Cardiac septum (tissue), 1 donor: ENCODE data around the gene PKN1. TPM values are rescaled to one million over a fixed set of nuclear protein-coding genes. Genes with fewer than 3 reads are reported as not detected.

ENCODE experiments used
- DNase-seq: peaks from one replicate; pipeline ENCODE4 v3.0.0-alpha.2; 2020; ENCODE audit warnings: low spot score
- intact Hi-C: fragments of 100-400 bp; cut with DNase I; formaldehyde crosslinking; loops from one replicate; pipeline ENCODE4 v1.14.0; 2022
- total RNA-seq: library from RNA; stranded (reverse); fragmentation: NEBNext Ultra II Directional; extraction: Animal tissue kit (Norgen Biotek cat#: 25700); gene quantifications from one replicate; pipeline ENCODE4 v1.2.1, GENCODE V29; 2021
- donor health status: DM: no; HTN: no; CAD: no.

Gene PKN1
- total RNA-seq, 1 donor from 2014 or later, result 136 TPM

DNA sequence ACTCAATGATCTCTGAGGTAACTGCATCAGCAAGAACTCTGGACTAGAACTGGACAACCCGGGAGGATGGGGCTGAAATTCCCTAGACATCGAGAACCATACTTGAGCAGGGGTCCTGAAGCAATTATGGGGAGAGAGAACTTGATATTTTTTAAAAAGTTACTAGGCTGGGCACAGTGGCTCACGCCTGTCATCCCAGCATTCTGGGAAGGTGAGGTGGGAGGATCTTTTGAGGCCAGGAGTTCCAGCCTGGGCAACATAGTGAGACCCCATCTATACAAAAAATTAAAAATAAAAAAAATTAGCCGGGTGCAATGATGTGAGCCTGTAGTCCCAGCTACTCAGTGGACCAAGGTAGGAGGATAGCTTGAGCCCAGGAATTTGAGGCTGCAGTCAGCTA is 87.4 kb downstream of the PKN1 start:
- intact Hi-C loops, result no loop called here

More for the DNA sequence above, 87.4 kb downstream of the PKN1 start:
- DNase-seq, result no peak

Other genes with a start within 250 kb of the PKN1 start
- gene ADGRL1, start 227.1 kb upstream of the PKN1 start, total RNA-seq, result 7.9 TPM
- 36.4 TPM for gene ADGRE5, start 51.9 kb upstream of the PKN1 start, total RNA-seq
- 26.7 TPM for gene DDX39A, start 14.0 kb upstream of the PKN1 start, total RNA-seq
- not detected for gene PTGER1, start 42.0 kb downstream of the PKN1 start, total RNA-seq
- gene GIPC1, start 62.8 kb downstream of the PKN1 start, total RNA-seq, result 49.5 TPM
- 61.6 TPM for gene DNAJB1, start 85.1 kb downstream of the PKN1 start, total RNA-seq
- gene TECR, start 96.3 kb downstream of the PKN1 start, total RNA-seq, result 62.0 TPM
- gene NDUFB7, start 138.8 kb downstream of the PKN1 start, total RNA-seq, result 382 TPM
- not detected for gene CLEC17A, start 149.8 kb downstream of the PKN1 start, total RNA-seq
- 0.46 TPM for gene ADGRE3, start 241.5 kb downstream of the PKN1 start, total RNA-seq